Breast epithelium (tissue), 4 donors: ENCODE results near the gene NHERF2. TPM values are rescaled to one million over a fixed set of nuclear protein-coding genes. Genes with fewer than 3 reads are reported as not detected.

Experiments used
- DNase-seq, 2 donors: peaks; one replicate each; pipeline ENCODE4 v3.0.0-alpha.2; 2019; ENCODE audit warnings: low spot score in 2 of 2
- H3K27ac ChIP-seq, 2 donors: fragments of 200-600 bp; sonication (generic) in 1 of 2; one replicate each; pipeline ENCODE4 v1.5.1; 2016 to 2019; ENCODE audit warnings: mild to moderate bottlenecking in 1 of 2
- H3K27me3 ChIP-seq, 2 donors: fragments of 200-600 bp; sonication (generic) in 1 of 2; one replicate each; pipeline versions ENCODE4 v1.5.1 to v1.6.0; 2017 to 2019; ENCODE audit warnings: control low read depth in 1 of 2, mild to moderate bottlenecking in 1 of 2
- H3K36me3 ChIP-seq: fragments of 200-600 bp; one replicate; pipeline ENCODE4 v1.5.1; 2019
- H3K4me1 ChIP-seq, 2 donors: fragments of 200-600 bp; sonication (generic); one replicate each; pipeline ENCODE4 v1.5.1; 2016 to 2019; ENCODE audit warnings: control low read depth in 1 of 2
- H3K4me3 ChIP-seq, 3 donors: fragments of 200-600 bp; sonication (generic); 1 replicate in 2 of 3; 2 replicates in 1 of 3; pipeline ENCODE4 v1.5.1; 2016 to 2019; ENCODE audit warnings: mild to moderate bottlenecking in 3 of 3, moderate library complexity in 2 of 3
- H3K9me3 ChIP-seq, 2 donors: fragments of 200-600 bp; sonication (generic) in 1 of 2; one replicate each; pipeline ENCODE4 v1.5.1; 2016 to 2019; ENCODE audit warnings: control low read depth in 1 of 2
- CTCF ChIP-seq, 3 donors: fragments of 450-650 bp; IDR thresholded peaks; one replicate each; pipeline ENCODE4 v1.5.1; 2016 to 2017; ENCODE audit warnings: antibody characterized with exemption in 3 of 3, mild to moderate bottlenecking in 3 of 3, moderate library complexity in 3 of 3
- POLR2A ChIP-seq: fragments of 450-650 bp; IDR thresholded peaks from one replicate; pipeline ENCODE4 v1.6.1; 2016; ENCODE audit warnings: antibody characterized with exemption, mild to moderate bottlenecking, moderate library complexity
- POLR2AphosphoS5 ChIP-seq, 3 donors: sonication (generic); formaldehyde crosslinking; IDR thresholded peaks; one replicate each; pipeline ENCODE4 v1.6.1; 2017; ENCODE audit warnings: antibody characterized with exemption in 3 of 3
- intact Hi-C: fragments of 100-400 bp; cut with DNase I; formaldehyde crosslinking; loops from one replicate; pipeline ENCODE4 v1.15.1; 2023; ENCODE audit warnings: low total_unique reads
- total RNA-seq, 3 donors: library from RNA; depleted of rRNA; stranded (reverse); fragments of >200 nt; gene quantifications; one replicate each; pipeline ENCODE4 v1.1.0, GENCODE V29; 2016

NHERF2 gene
- total RNA-seq, 3 donors from 2014 or later: 31.5 to 58.3 (median 38.9) TPM

GRCh38 chr16:2038382-2039231 is 11.9 kb downstream of the NHERF2 start:
- DNase-seq: no peak
- Histone ChIP-seq H3K36me3 (no peaks in the 10 kb centered on the region), H3K9me3 (no peaks in the 10 kb centered on the region), H3K4me1 (peaks cover 25 to 36% of the 10 kb centered on the region in 2 donors), H3K27ac (peak overlapping the region; percentile 92 to 93), H3K4me3 (peak overlapping the region in 1 of 3 donors; percentile 52), H3K27me3 (no peaks in the 10 kb centered on the region)
- TF ChIP-seq POLR2AphosphoS5 (IDR thresholded peaks at IDR 0.05): no peak
- no peak for TF ChIP-seq POLR2A
- TF ChIP-seq CTCF (IDR thresholded peaks at IDR 0.05): no peak
- intact Hi-C loops: no loop called here

GRCh38 chr16:2039274-2040031 is 12.8 kb downstream of the NHERF2 start:
- Histone ChIP-seq H3K9me3 (no peaks in the 10 kb centered on the region), H3K27me3 (no peaks in the 10 kb centered on the region), H3K36me3 (no peaks in the 10 kb centered on the region), H3K4me1 (peaks cover 20 to 32% of the 10 kb centered on the region in 2 donors), H3K27ac (peak overlapping the region; percentile 92 to 93), H3K4me3 (peak overlapping the region in 1 of 3 donors; percentile 52)
- TF ChIP-seq POLR2A (no peak), CTCF (IDR thresholded peaks at IDR 0.05) (no peak), POLR2AphosphoS5 (IDR thresholded peaks at IDR 0.05) (peak in 2 of 3 donors; percentile 8 to 52)
- DNase-seq: peak; percentile 64 to 84
- intact Hi-C loops: no loop called here

GRCh38 chr16:2040041-2040786 is 13.5 kb downstream of the NHERF2 start:
- H3K9me3 ChIP-seq: no peaks in the 10 kb centered on the region
- no peak for DNase-seq
- H3K4me3 ChIP-seq: peak overlapping the region in 1 of 3 donors; percentile 52
- H3K27me3 ChIP-seq: no peaks in the 10 kb centered on the region
- TF ChIP-seq POLR2AphosphoS5 (IDR thresholded peaks at IDR 0.05) (no peak), POLR2A (no peak), CTCF (IDR thresholded peaks at IDR 0.05) (no peak)
- H3K27ac ChIP-seq: peak overlapping the region; percentile 92 to 93
- intact Hi-C loops: no loop called here
- H3K4me1 ChIP-seq: peaks cover 13 to 26% of the 10 kb centered on the region in 2 donors
- H3K36me3 ChIP-seq: no peaks in the 10 kb centered on the region

- no peaks in the 10 kb centered on the region for H3K36me3 ChIP-seq
- no peak for TF ChIP-seq POLR2AphosphoS5 (IDR thresholded peaks at IDR 0.05)
- no peak for TF ChIP-seq POLR2A
- no peak for TF ChIP-seq CTCF (IDR thresholded peaks at IDR 0.05)
- H3K9me3 ChIP-seq: no peaks in the 10 kb centered on the region
- intact Hi-C loops: no loop called here
- no peak overlapping the region for H3K4me3 ChIP-seq
- peaks cover 7 to 19% of the 10 kb centered on the region in 2 donors for H3K4me1 ChIP-seq
- peak overlapping the region; percentile 92 to 93 for H3K27ac ChIP-seq
- no peak for DNase-seq
- no peaks in the 10 kb centered on the region for H3K27me3 ChIP-seq
Observed at GRCh38 chr16:2040787-2041522, 14.3 kb downstream of the NHERF2 start.
